HG03571 (cell line): ENCODE results near the gene DKC1.

ENCODE experiments used
- ATAC-seq: cut with Tn5 transposase; IDR thresholded peaks from one replicate; pipeline ENCODE4 v1.9.1; 2021; ENCODE audit not compliant: unreplicated experiment

Gene DKC1

GRCh38 chrX:154735695-154736393, 26.8 kb upstream of the DKC1 start:
- ATAC-seq = no peak

GRCh38 chrX:154737136-154737535, 25.5 kb upstream of the DKC1 start:
- no peak for ATAC-seq

GRCh38 chrX:154738011-154738738, 24.5 kb upstream of the DKC1 start:
- no peak for ATAC-seq

GRCh38 chrX:154739952-154740465, 22.7 kb upstream of the DKC1 start:
- ATAC-seq = no peak

GRCh38 chrX:154742613-154743012, 20.1 kb upstream of the DKC1 start:
- no peak for ATAC-seq

GRCh38 chrX:154748712-154749339, 13.8 kb upstream of the DKC1 start:
- ATAC-seq = no peak

- ATAC-seq = no peak
These were observed 12.8 kb upstream of the DKC1 start for GRCh38 chrX:154749856-154750255.

GRCh38 chrX:154750301-154751202, 12.1 kb upstream of the DKC1 start, which contains the start of gene GAB3:
Gene GAB3 (minus strand): TSS chrX:154751077. CDS start chrX:154751025, 52 bp downstream.
- ATAC-seq = peak; percentile 55

- no peak for ATAC-seq
These were observed 11.4 kb upstream of the DKC1 start for GRCh38 chrX:154751203-154751668.

- ATAC-seq = no peak
These were observed 10.9 kb upstream of the DKC1 start for GRCh38 chrX:154751669-154752271.

- ATAC-seq = no peak
These were observed 4.0 kb upstream of the DKC1 start for GRCh38 chrX:154758696-154759095.

- ATAC-seq = no peak
These were observed 607 bp upstream of the DKC1 start for GRCh38 chrX:154761977-154762536.

- no peak for ATAC-seq
These were observed 12.0 kb downstream of the DKC1 start for GRCh38 chrX:154774622-154775021.

GRCh38 chrX:154775419-154776349, 13.0 kb downstream of the DKC1 start:
- no peak for ATAC-seq

- no peak for ATAC-seq
These were observed 14.1 kb downstream of the DKC1 start for GRCh38 chrX:154776753-154777152.

GRCh38 chrX:154779261-154779660, 16.6 kb downstream of the DKC1 start:
- ATAC-seq = no peak

- ATAC-seq = no peak
These were observed 18.3 kb downstream of the DKC1 start for GRCh38 chrX:154780968-154781367.

GRCh38 chrX:154784149-154784995, 21.7 kb downstream of the DKC1 start:
- ATAC-seq = no peak
